H9 (cell line): ENCODE measurements around the gene FAIM2. TPM values are rescaled to one million over a fixed set of nuclear protein-coding genes. Genes with fewer than 3 reads are reported as not detected.

ENCODE experiments used
- DNase-seq: peaks from one replicate; pipeline ENCODE4 v3.0.0-alpha.2; 2017
- H2AFZ ChIP-seq: one replicate; pipeline ENCODE4 v1.6.1; 2013; ENCODE audit warnings: mild to moderate bottlenecking, low read length, control low read depth, moderate library complexity
- H2AK5ac ChIP-seq: 2 replicates; pipeline ENCODE4 v1.6.1; 2013; ENCODE audit warnings: low read length, control low read depth, mixed read lengths; ENCODE audit not compliant: insufficient read length
- H2BK120ac ChIP-seq: one replicate; pipeline ENCODE4 v1.6.1; 2013; ENCODE audit warnings: low read depth, mild to moderate bottlenecking, low read length, control low read depth, inconsistent platforms; ENCODE audit not compliant: poor library complexity, severe bottlenecking
- H2BK12ac ChIP-seq: 2 replicates; pipeline ENCODE4 v1.6.1; 2013; ENCODE audit warnings: low read length, control low read depth, mixed read lengths, low read depth; ENCODE audit not compliant: insufficient read length
- H2BK15ac ChIP-seq: 2 replicates; pipeline ENCODE4 v1.6.1; 2013; ENCODE audit warnings: low read depth, low read length, control low read depth
- H2BK20ac ChIP-seq: one replicate; pipeline ENCODE4 v1.6.1; 2013; ENCODE audit warnings: low read depth, mild to moderate bottlenecking, low read length, control low read depth, inconsistent platforms; ENCODE audit not compliant: poor library complexity, severe bottlenecking
- H2BK5ac ChIP-seq: 2 replicates; pipeline ENCODE4 v1.6.1; 2013; ENCODE audit warnings: low read length, control low read depth, mixed read lengths; ENCODE audit not compliant: insufficient read length
- H3K14ac ChIP-seq: 2 replicates; pipeline ENCODE4 v1.6.1; 2013; ENCODE audit warnings: low read length, control low read depth; ENCODE audit not compliant: insufficient read depth
- H3K18ac ChIP-seq: 2 replicates; pipeline ENCODE4 v1.6.1; 2013; ENCODE audit warnings: low read depth, mild to moderate bottlenecking, mixed read lengths, low read length, control low read depth; ENCODE audit not compliant: insufficient read length
- H3K23ac ChIP-seq: 2 replicates; pipeline ENCODE4 v1.6.1; 2013; ENCODE audit warnings: low read length, control low read depth, mixed read lengths, low read depth; ENCODE audit not compliant: insufficient read length
- H3K23me2 ChIP-seq: 2 replicates; pipeline ENCODE4 v1.6.1; 2013; ENCODE audit warnings: low read depth, mild to moderate bottlenecking, mixed read lengths, low read length, control low read depth; ENCODE audit not compliant: insufficient read length, poor library complexity, severe bottlenecking
- H3K27ac ChIP-seq: 2 replicates; pipeline ENCODE4 v1.5.1; 2013; ENCODE audit warnings: low read length, control low read depth, mixed read lengths, low read depth; ENCODE audit not compliant: insufficient read length
- H3K27me3 ChIP-seq: 2 replicates; pipeline ENCODE4 v1.6.1; 2013; ENCODE audit warnings: low read length, control low read depth, inconsistent platforms; ENCODE audit not compliant: insufficient read depth
- H3K4ac ChIP-seq: 2 replicates; pipeline ENCODE4 v1.6.1; 2013; ENCODE audit warnings: low read depth, mild to moderate bottlenecking, control low read depth, inconsistent platforms, low read length, moderate library complexity
- H3K4me1 ChIP-seq: 2 replicates; pipeline ENCODE4 v1.6.1; 2013; ENCODE audit warnings: low read length, control low read depth, inconsistent platforms; ENCODE audit not compliant: insufficient read depth
- H3K4me2 ChIP-seq: 2 replicates; pipeline ENCODE4 v1.6.1; 2013; ENCODE audit warnings: low read length, control low read depth, mixed read lengths; ENCODE audit not compliant: insufficient read length, insufficient read depth
- H3K56ac ChIP-seq: 2 replicates; pipeline ENCODE4 v1.6.1; 2013; ENCODE audit warnings: low read depth, mild to moderate bottlenecking, mixed read lengths, low read length, control low read depth; ENCODE audit not compliant: insufficient read length
- H3K79me1 ChIP-seq: 2 replicates; pipeline ENCODE4 v1.6.1; 2013; ENCODE audit warnings: low read depth, mild to moderate bottlenecking, moderate library complexity, low read length, control low read depth, inconsistent platforms; ENCODE audit not compliant: insufficient read depth, poor library complexity, severe bottlenecking
- H3K79me2 ChIP-seq: 2 replicates; pipeline ENCODE4 v1.6.1; 2013; ENCODE audit warnings: low read length, control low read depth, inconsistent platforms; ENCODE audit not compliant: insufficient read depth
- H3K9ac ChIP-seq: 2 replicates; pipeline ENCODE4 v1.6.1; 2013; ENCODE audit warnings: low read length, control low read depth, mixed read lengths; ENCODE audit not compliant: insufficient read length; ENCODE audit errors: extremely low read depth
- H3K9me3 ChIP-seq: one replicate; pipeline ENCODE4 v1.6.1; 2013; ENCODE audit warnings: low read depth, low read length, inconsistent platforms; ENCODE audit not compliant: control insufficient read depth
- H3T11ph ChIP-seq: one replicate; pipeline ENCODE4 v1.6.1; 2013; ENCODE audit warnings: mild to moderate bottlenecking, low read length, control low read depth, inconsistent platforms
- H4K20me1 ChIP-seq: one replicate; pipeline ENCODE4 v1.6.1; 2013; ENCODE audit not compliant: control insufficient read depth, insufficient read length, insufficient read depth
- H4K5ac ChIP-seq: 2 replicates; pipeline ENCODE4 v1.6.1; 2013; ENCODE audit warnings: low read depth, mild to moderate bottlenecking, mixed read lengths, low read length, control low read depth; ENCODE audit not compliant: insufficient read length
- H4K8ac ChIP-seq: replicated peaks from 2 replicates; pipeline ENCODE4 v1.6.1; 2013; ENCODE audit warnings: low read length, control low read depth, mixed read lengths, low read depth; ENCODE audit not compliant: insufficient read length
- H4K91ac ChIP-seq: 2 replicates; pipeline ENCODE4 v1.6.1; 2013; ENCODE audit warnings: low read depth, mild to moderate bottlenecking, moderate library complexity, mixed read lengths, low read length, control low read depth; ENCODE audit not compliant: insufficient read length
- H3K27ac Mint-ChIP-seq, 3 experiments: 2 replicates in 2 of 3; 3 replicates in 1 of 3; pipeline ENCODE4 v1.8.0; 2020 to 2021; ENCODE audit warnings: mixed read lengths in 3 of 3, mild to moderate bottlenecking in 1 of 3, moderate library complexity in 1 of 3
- H3K27me3 Mint-ChIP-seq: 2 replicates; pipeline ENCODE4 v1.8.0; 2021; ENCODE audit warnings: low read depth, mild to moderate bottlenecking, moderate library complexity, mixed read lengths
- H3K36me3 Mint-ChIP-seq, 3 experiments: 2 replicates in 2 of 3; 3 replicates in 1 of 3; pipeline ENCODE4 v1.8.0; 2020 to 2021; ENCODE audit warnings: low read depth in 3 of 3, mixed read lengths in 3 of 3; ENCODE audit not compliant: insufficient read depth in 1 of 3
- H3K4me1 Mint-ChIP-seq, 2 experiments: 2 replicates each; pipeline ENCODE4 v1.8.0; 2020; ENCODE audit warnings: mixed read lengths in 2 of 2
- H3K4me3 Mint-ChIP-seq, 2 experiments: 2 replicates in 1 of 2; 3 replicates in 1 of 2; pipeline ENCODE4 v1.8.0; 2020 to 2021; ENCODE audit warnings: mild to moderate bottlenecking in 2 of 2, mixed read lengths in 2 of 2, moderate library complexity in 1 of 2
- H3K9me3 Mint-ChIP-seq, 2 experiments: 2 replicates in 1 of 2; 3 replicates in 1 of 2; pipeline ENCODE4 v1.8.0; 2020; ENCODE audit warnings: mild to moderate bottlenecking in 2 of 2, mixed read lengths in 2 of 2, moderate library complexity in 1 of 2
- total RNA-seq: library from RNA; stranded (reverse); gene quantifications from 2 replicates; pipeline ENCODE4 v1.2.1, GENCODE V29; 2021
- TF ChIP-seq, protein P1 (sequence below): fragments of 200-600 bp; sonication (generic); conservative IDR thresholded peaks from 3 replicates; pipeline ENCODE4 v1.8.0; 2021; ENCODE audit warnings: antibody characterized with exemption, mild to moderate bottlenecking

Gene FAIM2
- total RNA-seq, 1 experiment from 2014 or later = 0.42 TPM

DNA sequence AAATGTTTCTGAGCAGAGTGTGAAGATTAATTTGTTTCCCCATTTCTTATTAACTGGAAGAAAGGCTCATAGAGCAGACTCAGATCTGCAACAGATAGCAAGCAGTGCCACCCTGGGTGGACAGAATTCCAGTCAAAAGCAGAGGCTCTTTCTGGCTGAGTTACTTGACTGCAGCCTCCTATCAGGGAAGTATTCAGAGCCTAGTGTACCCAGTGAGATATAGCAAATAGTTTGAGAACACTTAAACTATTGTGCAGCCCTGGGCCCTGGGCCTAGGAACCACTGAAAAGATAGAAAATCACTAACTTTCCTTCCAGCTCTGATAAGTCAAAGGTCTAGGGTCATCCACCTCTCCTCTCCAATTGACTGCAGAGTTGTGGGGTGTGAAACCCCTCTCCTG, 35.6 kb upstream of the FAIM2 start:
- no peak overlapping the region for H2BK15ac ChIP-seq
- H3K4me2 ChIP-seq = no peak overlapping the region
- no peak overlapping the region for H3T11ph ChIP-seq
- no peak overlapping the region for H3K27ac ChIP-seq
- H2BK5ac ChIP-seq = no peak overlapping the region
- TF ChIP-seq, protein P1, sequence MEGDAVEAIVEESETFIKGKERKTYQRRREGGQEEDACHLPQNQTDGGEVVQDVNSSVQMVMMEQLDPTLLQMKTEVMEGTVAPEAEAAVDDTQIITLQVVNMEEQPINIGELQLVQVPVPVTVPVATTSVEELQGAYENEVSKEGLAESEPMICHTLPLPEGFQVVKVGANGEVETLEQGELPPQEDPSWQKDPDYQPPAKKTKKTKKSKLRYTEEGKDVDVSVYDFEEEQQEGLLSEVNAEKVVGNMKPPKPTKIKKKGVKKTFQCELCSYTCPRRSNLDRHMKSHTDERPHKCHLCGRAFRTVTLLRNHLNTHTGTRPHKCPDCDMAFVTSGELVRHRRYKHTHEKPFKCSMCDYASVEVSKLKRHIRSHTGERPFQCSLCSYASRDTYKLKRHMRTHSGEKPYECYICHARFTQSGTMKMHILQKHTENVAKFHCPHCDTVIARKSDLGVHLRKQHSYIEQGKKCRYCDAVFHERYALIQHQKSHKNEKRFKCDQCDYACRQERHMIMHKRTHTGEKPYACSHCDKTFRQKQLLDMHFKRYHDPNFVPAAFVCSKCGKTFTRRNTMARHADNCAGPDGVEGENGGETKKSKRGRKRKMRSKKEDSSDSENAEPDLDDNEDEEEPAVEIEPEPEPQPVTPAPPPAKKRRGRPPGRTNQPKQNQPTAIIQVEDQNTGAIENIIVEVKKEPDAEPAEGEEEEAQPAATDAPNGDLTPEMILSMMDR = no peak
- no peaks in the 10 kb centered on the region for H3K9me3 ChIP-seq
- peaks cover 13% of the 10 kb centered on the region for H3K27me3 Mint-ChIP-seq
- no peaks in the 10 kb centered on the region for H3K79me1 ChIP-seq
- H4K20me1 ChIP-seq = no peaks in the 10 kb centered on the region
- H3K4me1 Mint-ChIP-seq = peaks cover 14 to 28% of the 10 kb centered on the region in 2 experiments
- H3K79me2 ChIP-seq = no peaks in the 10 kb centered on the region
- no peak for DNase-seq
- H4K8ac ChIP-seq = no peak overlapping the region
- H3K27me3 ChIP-seq = no peaks in the 10 kb centered on the region
- H3K23me2 ChIP-seq = no peaks in the 10 kb centered on the region
- no peak overlapping the region for H3K4ac ChIP-seq
- no peak overlapping the region for H2BK12ac ChIP-seq
- no peak overlapping the region for H4K5ac ChIP-seq
- H3K4me1 ChIP-seq = no peaks in the 10 kb centered on the region
- no peak overlapping the region for H3K14ac ChIP-seq
- H3K27ac Mint-ChIP-seq = no peak overlapping the region
- no peak overlapping the region for H2BK120ac ChIP-seq
- no peak overlapping the region for H4K91ac ChIP-seq
- no peak overlapping the region for H3K4me3 Mint-ChIP-seq
- no peak overlapping the region for H2AK5ac ChIP-seq
- no peak overlapping the region for H3K9ac ChIP-seq
- H3K36me3 Mint-ChIP-seq = no peaks in the 10 kb centered on the region; a peak in 1 of 7 replicates
- no peaks in the 10 kb centered on the region for H3K9me3 Mint-ChIP-seq
- H3K18ac ChIP-seq = no peak overlapping the region
- no peak overlapping the region for H3K56ac ChIP-seq
- H2AFZ ChIP-seq = no peak overlapping the region
- H3K23ac ChIP-seq = no peak overlapping the region
- H2BK20ac ChIP-seq = no peak overlapping the region
